BLaER1 (cell line): ENCODE measurements around the gene RFX3.

Experiments
- H3K27ac ChIP-seq: shearing (Covaris generic); formaldehyde crosslinking; 2 replicates; pipeline ENCODE4 v1.8.1; 2022
- H3K27me3 ChIP-seq: shearing (Covaris generic); formaldehyde crosslinking; 2 replicates; pipeline ENCODE4 v1.8.1; 2022
- H3K36me3 ChIP-seq: shearing (Covaris generic); formaldehyde crosslinking; 2 replicates; pipeline ENCODE4 v1.8.1; 2022
- H3K4me1 ChIP-seq: shearing (Covaris generic); formaldehyde crosslinking; 2 replicates; pipeline ENCODE4 v1.8.1; 2022
- H3K4me2 ChIP-seq: shearing (Covaris generic); formaldehyde crosslinking; 2 replicates; pipeline ENCODE4 v1.8.1; 2022
- H3K4me3 ChIP-seq: shearing (Covaris generic); formaldehyde crosslinking; 2 replicates; pipeline ENCODE4 v1.8.1; 2022
- H3K9ac ChIP-seq: shearing (Covaris generic); formaldehyde crosslinking; 2 replicates; pipeline ENCODE4 v1.8.1; 2022
- H3K9me3 ChIP-seq: shearing (Covaris generic); formaldehyde crosslinking; 2 replicates; pipeline ENCODE4 v1.8.1; 2022
- H4K20me1 ChIP-seq: shearing (Covaris generic); formaldehyde crosslinking; 2 replicates; pipeline ENCODE4 v1.8.1; 2022
- Cebpa-rat ChIP-seq: shearing (Covaris generic); IDR thresholded peaks from 2 replicates; pipeline ENCODE4 v1.8.1; 2022

The RFX3 gene

GRCh38 chr9:3413984-3414383 lies 111.8 kb downstream of the RFX3 start:
- no peak overlapping the region for H3K9ac ChIP-seq
- no peaks in the 10 kb centered on the region for H3K4me1 ChIP-seq
- H3K36me3 ChIP-seq: no peaks in the 10 kb centered on the region
- TF ChIP-seq Cebpa-rat: no peak
- H3K9me3 ChIP-seq: no peaks in the 10 kb centered on the region
- no peaks in the 10 kb centered on the region for H4K20me1 ChIP-seq
- no peak overlapping the region for H3K4me3 ChIP-seq
- H3K4me2 ChIP-seq: no peak overlapping the region
- H3K27me3 ChIP-seq: no peaks in the 10 kb centered on the region
- H3K27ac ChIP-seq: no peak overlapping the region

GRCh38 chr9:3410461-3410860 lies 115.3 kb downstream of the RFX3 start:
- TF ChIP-seq Cebpa-rat: no peak
- Histone ChIP-seq H3K9ac (no peak overlapping the region), H3K27me3 (no peaks in the 10 kb centered on the region), H4K20me1 (no peaks in the 10 kb centered on the region), H3K36me3 (no peaks in the 10 kb centered on the region), H3K9me3 (no peaks in the 10 kb centered on the region), H3K4me1 (no peaks in the 10 kb centered on the region), H3K4me3 (no peak overlapping the region), H3K27ac (no peak overlapping the region), H3K4me2 (no peak overlapping the region)

DNA sequence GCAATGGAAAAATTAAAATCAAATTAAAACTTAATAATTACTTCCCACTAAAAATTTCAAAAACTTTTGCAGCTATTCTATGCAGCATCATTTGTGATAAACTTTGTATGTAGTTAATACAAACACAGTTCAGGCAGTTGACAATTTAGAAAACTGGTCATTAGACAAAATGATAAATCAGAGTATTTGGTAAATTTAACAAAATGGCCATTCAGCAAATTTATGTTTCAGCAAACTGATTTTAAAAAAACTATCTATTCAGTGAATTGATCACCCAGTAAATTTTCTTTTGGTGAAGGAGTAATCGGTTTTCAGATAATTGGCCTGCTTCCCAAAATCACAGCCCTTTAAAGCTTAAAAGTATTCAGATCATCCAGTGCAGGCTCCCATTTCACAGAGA lies 116.3 kb downstream of the RFX3 start:
- no peak overlapping the region for H3K27ac ChIP-seq
- no peaks in the 10 kb centered on the region for H4K20me1 ChIP-seq
- H3K27me3 ChIP-seq: no peaks in the 10 kb centered on the region
- no peak overlapping the region for H3K4me3 ChIP-seq
- H3K9me3 ChIP-seq: no peaks in the 10 kb centered on the region
- H3K4me1 ChIP-seq: no peaks in the 10 kb centered on the region
- H3K9ac ChIP-seq: no peak overlapping the region
- H3K36me3 ChIP-seq: no peaks in the 10 kb centered on the region
- TF ChIP-seq Cebpa-rat: no peak
- H3K4me2 ChIP-seq: no peak overlapping the region

- no peaks in the 10 kb centered on the region for H4K20me1 ChIP-seq
- H3K4me3 ChIP-seq: no peak overlapping the region
- TF ChIP-seq Cebpa-rat: no peak
- no peaks in the 10 kb centered on the region for H3K27me3 ChIP-seq
- H3K9ac ChIP-seq: no peak overlapping the region
- no peaks in the 10 kb centered on the region for H3K9me3 ChIP-seq
- H3K4me1 ChIP-seq: peaks cover 5% of the 10 kb centered on the region
- no peak overlapping the region for H3K4me2 ChIP-seq
- no peak overlapping the region for H3K27ac ChIP-seq
- H3K36me3 ChIP-seq: no peaks in the 10 kb centered on the region
Measured at GRCh38 chr9:3403315-3403714, 122.5 kb downstream of the RFX3 start.

GRCh38 chr9:3401221-3401954 lies 124.4 kb downstream of the RFX3 start:
- no peak overlapping the region for H3K4me2 ChIP-seq

DNA sequence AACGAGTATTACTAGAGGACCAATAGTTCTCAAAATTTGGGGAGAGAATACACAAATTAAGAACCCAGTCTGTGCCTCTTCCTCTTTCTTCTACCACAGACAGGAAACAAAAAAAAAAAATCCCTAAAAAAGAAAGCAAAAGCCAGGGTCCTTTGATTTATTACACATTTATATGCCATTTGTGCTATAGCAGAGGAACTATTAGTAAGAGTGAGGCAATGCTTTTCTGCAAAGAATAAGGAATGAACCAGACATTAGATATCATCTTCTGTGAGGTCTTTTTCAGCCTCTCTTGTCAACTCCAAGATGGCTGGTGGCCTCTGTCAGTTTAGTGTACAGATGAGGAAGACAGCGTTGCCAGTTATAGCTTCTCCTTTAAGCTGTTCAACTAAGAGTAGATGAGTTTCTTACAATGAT lies 127.6 kb downstream of the RFX3 start:
- peaks cover 14% of the 10 kb centered on the region for H3K4me1 ChIP-seq
- TF ChIP-seq Cebpa-rat: no peak
- H3K27ac ChIP-seq: no peak overlapping the region
- H3K9ac ChIP-seq: no peak overlapping the region
- peaks cover 16% of the 10 kb centered on the region for H3K36me3 ChIP-seq
- H4K20me1 ChIP-seq: no peaks in the 10 kb centered on the region
- H3K9me3 ChIP-seq: no peaks in the 10 kb centered on the region
- H3K27me3 ChIP-seq: no peaks in the 10 kb centered on the region
- H3K4me2 ChIP-seq: peak overlapping the region; percentile 58
- no peak overlapping the region for H3K4me3 ChIP-seq

More at GRCh38 chr9:3401221-3401954, 124.4 kb downstream of the RFX3 start:
- no peaks in the 10 kb centered on the region for H3K27me3 ChIP-seq
- no peak overlapping the region for H3K9ac ChIP-seq
- no peaks in the 10 kb centered on the region for H4K20me1 ChIP-seq
- no peaks in the 10 kb centered on the region for H3K36me3 ChIP-seq
- H3K9me3 ChIP-seq: no peaks in the 10 kb centered on the region
- TF ChIP-seq Cebpa-rat: no peak
- H3K27ac ChIP-seq: no peak overlapping the region
- H3K4me3 ChIP-seq: no peak overlapping the region
- H3K4me1 ChIP-seq: peaks cover 14% of the 10 kb centered on the region

GRCh38 chr9:3397766-3398165 lies 128.0 kb downstream of the RFX3 start:
- H3K27ac ChIP-seq: no peak overlapping the region
- peak overlapping the region; percentile 58 for H3K4me2 ChIP-seq

DNA sequence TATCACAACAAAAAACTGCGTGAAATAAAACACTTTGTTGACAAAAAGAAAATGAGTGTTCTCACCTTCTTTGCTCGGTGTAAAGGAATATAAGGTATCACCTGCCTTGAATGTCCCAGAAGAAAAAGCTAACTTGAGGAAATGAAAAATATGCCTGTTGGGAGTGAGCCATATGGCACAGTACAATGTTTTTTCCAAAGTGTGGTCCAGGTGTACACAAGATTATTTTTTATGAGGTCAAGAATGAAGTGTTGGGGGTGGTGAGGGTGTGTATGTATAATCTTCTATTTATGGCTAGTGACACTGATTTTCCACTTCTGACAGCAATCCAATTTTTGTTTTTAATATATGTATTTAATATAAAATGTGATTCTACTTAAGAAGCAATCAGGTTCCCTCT lies 134.4 kb downstream of the RFX3 start:
- TF ChIP-seq Cebpa-rat: no peak
- no peaks in the 10 kb centered on the region for H4K20me1 ChIP-seq

More at GRCh38 chr9:3397766-3398165, 128.0 kb downstream of the RFX3 start:
- Histone ChIP-seq H3K4me1 (peaks cover 14% of the 10 kb centered on the region), H3K36me3 (peaks cover 16% of the 10 kb centered on the region), H4K20me1 (no peaks in the 10 kb centered on the region), H3K9me3 (no peaks in the 10 kb centered on the region), H3K9ac (no peak overlapping the region), H3K4me3 (no peak overlapping the region), H3K27me3 (no peaks in the 10 kb centered on the region)
- TF ChIP-seq Cebpa-rat: no peak

GRCh38 chr9:3386753-3387152 lies 139.0 kb downstream of the RFX3 start:
- Histone ChIP-seq H3K4me3 (no peak overlapping the region), H3K4me2 (no peak overlapping the region), H4K20me1 (0 out of 2 replicates have a peak, but pooled peaks cover 2% of the 10 kb centered on the region)

More for the DNA sequence above, 134.4 kb downstream of the RFX3 start:
- no peak overlapping the region for H3K9ac ChIP-seq
- no peak overlapping the region for H3K27ac ChIP-seq
- peaks cover 45% of the 10 kb centered on the region for H3K36me3 ChIP-seq
- no peak overlapping the region for H3K4me2 ChIP-seq
- peaks cover 12% of the 10 kb centered on the region; the same call in 1 of the 2 replicates for H3K9me3 ChIP-seq
- H3K4me1 ChIP-seq: no peaks in the 10 kb centered on the region
- no peaks in the 10 kb centered on the region for H3K27me3 ChIP-seq
- H3K4me3 ChIP-seq: no peak overlapping the region

DNA sequence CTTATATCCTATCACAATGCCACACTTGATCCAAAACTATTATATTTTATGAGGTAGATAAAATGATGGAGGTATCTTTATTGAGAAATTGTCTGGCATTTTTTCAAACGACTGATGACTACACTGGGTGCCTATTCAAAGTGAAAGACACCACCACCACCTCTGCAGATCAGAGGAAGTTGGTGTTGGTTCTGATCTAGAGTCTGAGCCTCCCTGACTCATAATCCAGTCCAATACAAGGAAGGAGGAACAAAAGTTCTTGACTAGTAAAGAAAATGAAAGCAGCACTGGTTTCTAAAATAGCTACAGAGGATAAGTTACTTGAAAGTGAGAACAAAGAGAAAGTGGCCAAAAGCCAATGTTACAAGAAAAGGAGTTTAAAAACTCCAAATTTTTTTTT lies 139.9 kb downstream of the RFX3 start:
- H3K9me3 ChIP-seq: peaks cover 9% of the 10 kb centered on the region; the same call in 1 of the 2 replicates
- H3K9ac ChIP-seq: no peak overlapping the region
- no peaks in the 10 kb centered on the region for H3K4me1 ChIP-seq
- H4K20me1 ChIP-seq: 0 out of 2 replicates have a peak, but pooled peaks cover 4% of the 10 kb centered on the region
- H3K4me2 ChIP-seq: no peak overlapping the region
- H3K27ac ChIP-seq: no peak overlapping the region
- no peaks in the 10 kb centered on the region for H3K27me3 ChIP-seq
- no peak overlapping the region for H3K4me3 ChIP-seq
- TF ChIP-seq Cebpa-rat: no peak
- H3K36me3 ChIP-seq: peaks cover 23% of the 10 kb centered on the region

More at GRCh38 chr9:3386753-3387152, 139.0 kb downstream of the RFX3 start:
- TF ChIP-seq Cebpa-rat: no peak
- Histone ChIP-seq H3K9ac (no peak overlapping the region), H3K36me3 (peaks cover 32% of the 10 kb centered on the region), H3K27ac (no peak overlapping the region), H3K27me3 (no peaks in the 10 kb centered on the region), H3K9me3 (peaks cover 12% of the 10 kb centered on the region; the same call in 1 of the 2 replicates), H3K4me1 (no peaks in the 10 kb centered on the region)
